Subcutaneous adipose tissue (tissue), 4 donors: ENCODE data around the gene SFSWAP. TPM values are rescaled to one million over a fixed set of nuclear protein-coding genes. Genes with fewer than 3 reads are reported as not detected.

ENCODE experiments used
- CTCF ChIP-seq: fragments of 450-650 bp; IDR thresholded peaks from one replicate; pipeline ENCODE4 v1.5.1; 2016; ENCODE audit warnings: low read depth, mild to moderate bottlenecking, control low read depth, antibody characterized with exemption, moderate library complexity
- total RNA-seq, 4 donors: library from RNA; depleted of rRNA; stranded (reverse); fragments of >200 nt; gene quantifications; one replicate each; pipeline ENCODE4 v1.1.0, GENCODE V29; 2016

SFSWAP gene
- total RNA-seq, 4 donors from 2014 or later = 31.6 to 50.5 (median 42.0) TPM

DNA sequence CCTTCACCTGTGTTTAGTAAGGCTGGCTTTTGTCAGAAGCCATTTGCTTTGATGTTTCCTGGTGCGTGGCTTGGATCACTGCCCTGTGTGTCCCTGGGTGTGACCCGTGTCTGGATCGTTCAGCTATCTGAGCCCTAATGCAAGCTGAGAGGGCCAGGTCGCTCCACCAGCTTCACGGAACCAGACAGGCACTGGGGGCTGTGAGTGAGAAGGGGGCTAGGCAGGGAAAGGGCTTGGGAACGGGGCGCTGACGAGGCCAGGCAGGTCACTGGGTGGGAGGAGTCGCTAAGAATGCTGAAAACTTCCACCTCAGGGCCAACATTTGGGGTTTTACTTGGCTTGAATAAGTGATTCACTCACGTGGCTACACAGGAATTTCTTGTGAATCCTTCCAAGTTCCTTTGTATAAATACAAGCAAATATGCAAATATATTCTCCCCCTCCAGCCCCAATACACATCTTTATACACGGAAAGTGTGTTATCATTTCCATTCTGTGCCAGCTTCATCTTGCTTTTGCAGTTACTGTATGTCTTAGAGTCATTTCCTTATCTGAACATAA lies 93.2 kb downstream of the SFSWAP start:
- TF ChIP-seq CTCF = no peak

- TF ChIP-seq CTCF = no peak
Measured at GRCh38 chr12:131805421-131805820, 94.5 kb downstream of the SFSWAP start.

- TF ChIP-seq CTCF = no peak
Measured at GRCh38 chr12:131806674-131807073, 95.8 kb downstream of the SFSWAP start.

GRCh38 chr12:131808744-131809371 lies 98.0 kb downstream of the SFSWAP start:
- no peak for TF ChIP-seq CTCF

- TF ChIP-seq CTCF = no peak
Measured at GRCh38 chr12:131810726-131811125, 99.8 kb downstream of the SFSWAP start.

GRCh38 chr12:131815131-131815530 lies 104.2 kb downstream of the SFSWAP start:
- no peak for TF ChIP-seq CTCF

DNA sequence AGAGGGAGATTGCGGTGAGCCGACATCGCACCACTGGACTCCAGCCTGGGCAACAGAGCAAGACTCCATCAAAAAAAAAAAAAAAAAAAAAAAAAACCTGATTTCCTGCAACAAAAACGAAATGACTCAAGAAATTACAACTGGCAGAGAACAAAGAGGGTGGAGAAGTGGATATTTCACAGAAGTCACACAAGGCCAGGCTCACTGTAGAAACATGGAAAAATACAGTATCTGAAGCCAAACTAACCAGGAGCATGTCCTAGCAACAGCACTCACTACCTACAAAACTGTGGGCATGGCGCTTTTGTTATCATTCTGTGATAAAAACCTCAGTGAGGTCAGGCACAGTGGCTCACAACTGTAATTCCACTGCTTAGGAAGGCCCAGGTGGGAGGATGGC lies 105.6 kb downstream of the SFSWAP start:
- no peak for TF ChIP-seq CTCF
